K562 (cell line): Measurements from ENCODE around the gene CHCHD6. TPM values are rescaled to one million over a fixed set of nuclear protein-coding genes. Genes with fewer than 3 reads are reported as not detected.

Source experiments
- CBFA2T3 ChIP-seq: fragments of 450-650 bp; IDR thresholded peaks from 2 replicates; pipeline ENCODE4 v1.6.1; 2017
- CBX3 ChIP-seq, 2 experiments: IDR thresholded peaks; 1 replicate in 1 of 2; 2 replicates in 1 of 2; pipeline ENCODE4 v1.6.1; 2012; ENCODE audit warnings: inconsistent platforms in 2 of 2, low read length in 2 of 2, borderline replicate concordance in 1 of 2, control low read depth in 1 of 2
- GABPB2 ChIP-seq: fragments of 250-450 bp; sonication (Bioruptor Pico); conservative IDR thresholded peaks from 2 replicates; pipeline ENCODE4 v1.5.1; 2021; ENCODE audit warnings: mild to moderate bottlenecking
- GTF3C2 ChIP-seq: IDR thresholded peaks from 3 replicates; pipeline ENCODE4 v1.6.1; 2011; ENCODE audit warnings: borderline replicate concordance, mild to moderate bottlenecking, moderate library complexity; ENCODE audit not compliant: insufficient read length; ENCODE audit errors: extremely low read depth
- HDAC1 ChIP-seq, 2 experiments: fragments of 450-650 bp; IDR thresholded peaks; 2 replicates each; pipeline ENCODE4 v1.6.1; 2016 to 2017; ENCODE audit warnings: inconsistent platforms in 1 of 2, mild to moderate bottlenecking in 1 of 2, moderate library complexity in 1 of 2
- HMG20B ChIP-seq: fragments of 250-450 bp; sonication (Bioruptor Pico); IDR thresholded peaks from 2 replicates; pipeline ENCODE4 v1.5.0; 2021; ENCODE audit warnings: mild to moderate bottlenecking
- HNRNPH1 ChIP-seq: fragments of 200-400 bp; formaldehyde crosslinking; optimal IDR thresholded peaks from 2 replicates; pipeline ENCODE3; 2017; ENCODE audit warnings: low read depth, mild to moderate bottlenecking, low read length, moderate library complexity
- JUN ChIP-seq, 2 experiments: sonication (generic) in 1 of 2; formaldehyde crosslinking in 1 of 2; IDR thresholded peaks; 2 replicates each; pipeline versions ENCODE4 v1.6.1 to v1.8.0; 2012 to 2022; ENCODE audit warnings: borderline replicate concordance in 2 of 2, mild to moderate bottlenecking in 2 of 2, improper control_type of control experiment in 1 of 2, low read depth in 1 of 2, low read length in 1 of 2, missing genetic modification reagents in 1 of 2
- POLR2B ChIP-seq: fragments of 450-650 bp; IDR thresholded peaks from 2 replicates; pipeline ENCODE4 v1.6.1; 2018; ENCODE audit warnings: low read depth; ENCODE audit not compliant: partially characterized antibody
- RAD51 ChIP-seq: fragments of 450-650 bp; IDR thresholded peaks from 2 replicates; pipeline ENCODE4 v1.7.1; 2016; ENCODE audit warnings: low read depth, mild to moderate bottlenecking, borderline replicate concordance
- SNAPC5 ChIP-seq: fragments of 250-450 bp; sonication (Bioruptor Pico); IDR thresholded peaks from 2 replicates; pipeline ENCODE4 v1.8.0; 2021; ENCODE audit warnings: moderate library complexity, mild to moderate bottlenecking, inconsistent platforms
- TCF7 ChIP-seq: sonication (generic); IDR thresholded peaks from 2 replicates; pipeline ENCODE4 v1.6.1; 2016; ENCODE audit warnings: antibody characterized with exemption, borderline replicate concordance
- THAP12 ChIP-seq: fragments of 250-450 bp; sonication (Bioruptor Pico); IDR thresholded peaks from 2 replicates; pipeline ENCODE4 v1.9.0; 2021; ENCODE audit warnings: mild to moderate bottlenecking, inconsistent platforms
- ZNF3 ChIP-seq: fragments of 250-450 bp; sonication (Bioruptor Pico); IDR thresholded peaks from 2 replicates; pipeline ENCODE4 v1.5.0; 2021; ENCODE audit warnings: mild to moderate bottlenecking, moderate library complexity
- ZNF311 ChIP-seq: fragments of 250-450 bp; sonication (Bioruptor Pico); IDR thresholded peaks from 2 replicates; pipeline ENCODE4 v1.4.0; 2020; ENCODE audit warnings: mild to moderate bottlenecking, moderate library complexity
- ZNF609 ChIP-seq: sonication (generic); formaldehyde crosslinking; IDR thresholded peaks from 2 replicates; pipeline ENCODE4 v1.8.1; 2023; ENCODE audit warnings: missing genetic modification reagents, mild to moderate bottlenecking, borderline replicate concordance
- ZNF668 ChIP-seq: fragments of 250-450 bp; sonication (Bioruptor Pico); IDR thresholded peaks from 2 replicates; pipeline ENCODE4 v1.8.0; 2022; ENCODE audit warnings: mild to moderate bottlenecking, inconsistent platforms
- ZNF696 ChIP-seq: fragments of 250-450 bp; sonication (Bioruptor Pico); conservative IDR thresholded peaks from 2 replicates; pipeline ENCODE4 v1.4.0; 2020; ENCODE audit warnings: mild to moderate bottlenecking, moderate library complexity
- polyA plus RNA-seq, 8 experiments: library from polyadenylated mRNA; depleted of rRNA in 4 of 8; stranded (reverse) in 5 of 8; unstranded in 3 of 8; fragments of >200 nt; fragmentation: Nextera tagmentation in 2 of 8; fragmentation: Illumina TruSeq in 1 of 8; extraction: Ambion mirVana in 2 of 8; extraction: Trizol in 1 of 8; gene quantifications; 2 replicates each; pipeline versions ENCODE4 v1.2.1 to v1.2.3, GENCODE V29; 2011 to 2014; ENCODE audit warnings: inconsistent platforms in 1 of 8, missing spikeins in 1 of 8
- total RNA-seq, 7 experiments: library from RNA; depleted of rRNA in 6 of 7; stranded (reverse); fragments of >200 nt in 6 of 7; fragmentation: Illumina TruSeq in 2 of 7; extraction: Trizol in 2 of 7; gene quantifications; 2 replicates each; pipeline versions ENCODE4 v1.2.1 to v1.2.3, GENCODE V29; 2011 to 2021; ENCODE audit warnings: low replicate concordance in 1 of 7

Gene CHCHD6
- total and polyA plus RNA-seq, 9 of the 15 experiments (the other 6 are each of a cell fraction or from before 2014, with no cell fraction given), result 4.6 to 18.6 (median 10.9) TPM

- TF ChIP-seq GTF3C2 (no peak), ZNF609 (no peak), ZNF311 (CRISPR knock-in tag) (0 out of 2 replicates have a peak, but pooled peaks have one; percentile 21), HNRNPH1 (no peak), ZNF3 (CRISPR knock-in tag) (no peak), GABPB2 (CRISPR knock-in tag) (no peak), HDAC1 (IDR thresholded peaks at IDR 0.05) (peak in 1 of 2 experiments; percentile 74; a peak in 2 of 4 replicates), THAP12 (CRISPR knock-in tag) (no peak), CBFA2T3 (peak; percentile 84), HMG20B (CRISPR knock-in tag) (no peak), RAD51 (no peak), TCF7 (no peak), JUN (IDR thresholded peaks at IDR 0.05; ENCODE audit: borderline replicate concordance, low read depth, low read length) (peak; percentile 52; the same call in 1 of the 2 replicates), JUN (CRISPR knock-in tag; IDR thresholded peaks at IDR 0.05; ENCODE audit: borderline replicate concordance) (no peak), POLR2B (peak; percentile 42), SNAPC5 (CRISPR knock-in tag) (no peak), CBX3 (IDR thresholded peaks at IDR 0.05; ENCODE audit: borderline replicate concordance in 1 of 2, low read length in 2 of 2) (peak in 1 of 2 experiments; percentile 71; a peak in 2 of 3 replicates), ZNF668 (no peak), ZNF696 (CRISPR knock-in tag) (no peak)
Measured at GRCh38 chr3:126908752-126909275, 204.8 kb downstream of the CHCHD6 start (continued).
